Prostate gland (tissue), 2 donors: ENCODE data around the gene DZANK1.

Experiments
- CTCF ChIP-seq, 4 experiments: fragments of 200-600 bp in 2 of 4; fragments of 450-650 bp in 2 of 4; sonication (generic) in 2 of 4; IDR thresholded peaks; 1 replicate in 3 of 4; 2 replicates in 1 of 4; pipeline ENCODE4 v1.5.1; 2016 to 2019; ENCODE audit warnings: antibody characterized with exemption in 4 of 4, mild to moderate bottlenecking in 2 of 4, moderate library complexity in 2 of 4
- POLR2A ChIP-seq: fragments of 450-650 bp; IDR thresholded peaks from one replicate; pipeline ENCODE4 v1.6.1; 2016; ENCODE audit warnings: antibody characterized with exemption, mild to moderate bottlenecking
- POLR2AphosphoS5 ChIP-seq: sonication (generic); formaldehyde crosslinking; IDR thresholded peaks from one replicate; pipeline ENCODE4 v1.6.1; 2017; ENCODE audit warnings: antibody characterized with exemption

- TF ChIP-seq CTCF (IDR thresholded peaks at IDR 0.05) (no peak), POLR2AphosphoS5 (no peak), POLR2A (no peak)
Measured at GRCh38 chr20:18497603-18498002, 30.8 kb upstream of the DZANK1 start.
